ENCODE measurements around the gene PDLIM1. TPM values are rescaled to one million over a fixed set of nuclear protein-coding genes. Genes with fewer than 3 reads are reported as not detected.

The PDLIM1 gene
- polyA plus RNA-seq, 3 donors = 1.9 to 5.2 (median 4.8) TPM

DNA sequence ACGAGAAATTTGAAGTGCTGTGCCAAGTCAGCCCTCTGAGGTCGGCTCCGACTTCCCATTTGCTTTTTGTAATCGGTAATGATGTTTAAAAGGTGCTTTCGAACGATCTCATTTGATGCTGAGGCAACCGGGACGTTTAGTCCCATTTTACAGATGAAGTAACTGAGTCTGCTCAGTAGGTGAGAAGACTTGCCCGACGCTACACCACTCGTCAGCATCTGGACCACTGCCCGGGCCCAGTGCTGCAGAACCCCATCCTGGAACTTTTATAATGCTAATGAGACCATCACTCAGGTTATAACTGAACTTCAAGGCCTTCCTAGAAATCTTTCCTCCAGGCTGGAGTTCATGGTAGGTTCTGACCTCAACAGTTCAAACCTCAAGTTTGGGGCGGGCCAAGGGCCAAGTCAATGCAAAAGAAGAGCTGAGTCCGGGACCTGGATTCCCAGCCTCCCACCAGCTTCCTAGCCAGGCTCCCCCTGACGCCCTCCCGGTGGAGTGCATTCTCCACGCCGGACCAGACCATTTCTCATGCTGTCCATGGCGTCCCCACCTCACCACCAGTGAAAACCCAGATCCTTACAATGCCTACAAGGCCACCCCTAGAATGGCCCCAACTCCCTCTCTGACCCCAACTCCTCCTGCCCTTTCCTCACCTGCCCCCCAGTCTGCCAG, 699 bp upstream of the PDLIM1 start:
- intact Hi-C loops (cut with micrococcal nuclease) = no loop called here
- no peaks in the 10 kb centered on the region for H3K9me3 ChIP-seq (replicated peaks in 1 of 2; ENCODE audit: control insufficient read depth in 1 of 2, insufficient read depth in 1 of 2, low read length in 2 of 2)
- peak in 1 of 3 donors; percentile 12 for DNase-seq
- H3K9ac ChIP-seq (ENCODE audit: insufficient read depth, low read length, poor library complexity, severe bottlenecking) = no peak overlapping the region
- H3K27ac ChIP-seq (ENCODE audit: low read depth in 1 of 2, low read length in 2 of 2) = no peak overlapping the region
- peak overlapping the region; percentile 94 for H3K4me2 ChIP-seq (replicated peaks; ENCODE audit: extremely low read depth, low read length, poor library complexity, severe bottlenecking)
- H3K79me2 ChIP-seq (ENCODE audit: insufficient read depth, low read length) = no peaks in the 10 kb centered on the region
- H4K20me1 ChIP-seq (ENCODE audit: insufficient read depth, low read length) = no peaks in the 10 kb centered on the region
- peaks cover 12 to 63% of the 10 kb centered on the region in 2 donors for H3K27me3 ChIP-seq (ENCODE audit: control insufficient read depth in 2 of 2, insufficient read depth in 2 of 2, low read length in 2 of 2)
- Mint-ChIP-seq H3K27me3 (ENCODE audit: low read depth in 3 of 3) (peaks cover 50 to 59% (median 56%) of the 10 kb centered on the region in 3 donors), H3K4me3 (peak overlapping the region; percentile 64 to 84), H3K27ac (peak overlapping the region in 3 of 7 donors; percentile 28 to 51 (median 37)), H3K9me3 (peaks cover 0 to 11% (median 2%) of the 10 kb centered on the region in 7 donors), H3K4me1 (peaks cover 33% of the 10 kb centered on the region), H3K36me3 (peaks cover 7 to 8% of the 10 kb centered on the region in 2 donors)
- peaks cover 21 to 26% of the 10 kb centered on the region in 2 donors for H3K4me1 ChIP-seq (ENCODE audit: control insufficient read depth in 1 of 2, insufficient read depth in 2 of 2, low read length in 2 of 2)
- peak overlapping the region; percentile 81 for H2AFZ ChIP-seq (ENCODE audit: insufficient read depth, low read depth, low read length, poor library complexity, severe bottlenecking)
- H3K4me3 ChIP-seq (replicated peaks in 1 of 3; ENCODE audit: low read depth in 2 of 3, low read length in 3 of 3) = peak overlapping the region in 2 of 3 experiments; percentile 28 to 75
- no peak for TF ChIP-seq CTCF (IDR thresholded peaks at IDR 0.05)
- 60% methylated on average over 11 of the region's 19 CpGs for WGBS (ENCODE audit: insufficient coverage)
- H3K36me3 ChIP-seq (replicated peaks in 1 of 2; ENCODE audit: control insufficient read depth in 1 of 2, insufficient read depth in 2 of 2, low read length in 2 of 2) = no peaks in the 10 kb centered on the region

DNA sequence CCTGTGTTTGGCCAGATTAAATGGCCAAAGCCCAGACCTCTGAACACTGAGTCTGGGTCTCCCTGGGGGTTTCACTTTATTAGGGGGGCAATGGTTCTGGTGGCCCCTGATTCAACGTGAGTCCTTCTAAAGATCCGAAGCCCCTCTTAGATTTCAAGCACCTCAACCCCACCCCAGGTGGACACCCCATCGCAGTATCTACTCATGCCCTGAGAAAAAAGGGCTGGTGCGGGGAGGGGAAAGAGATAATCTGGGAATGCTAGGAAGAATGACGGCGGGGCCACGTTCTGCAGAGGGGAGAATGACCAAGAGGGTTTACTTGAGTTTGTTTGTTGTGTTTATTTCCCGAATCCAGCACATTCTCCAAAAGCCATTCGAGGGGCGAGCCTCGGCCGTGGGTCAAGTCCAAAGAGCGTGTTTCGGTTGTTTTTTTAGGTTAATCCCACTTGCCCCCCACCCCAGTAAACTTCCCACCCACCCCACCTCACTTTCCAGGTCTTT, 832 bp downstream of the PDLIM1 start:
- H3K79me2 ChIP-seq (ENCODE audit: insufficient read depth, low read length) = no peaks in the 10 kb centered on the region
- H3K4me1 Mint-ChIP-seq = peaks cover 24% of the 10 kb centered on the region
- peak overlapping the region; percentile 54 to 78 (median 75) for H3K4me3 ChIP-seq (replicated peaks in 1 of 3; ENCODE audit: low read depth in 2 of 3, low read length in 3 of 3)

More for the DNA sequence above, 832 bp downstream of the PDLIM1 start:
- Mint-ChIP-seq H3K36me3 (peaks cover 7 to 8% of the 10 kb centered on the region in 2 donors), H3K27ac (peak overlapping the region in 3 of 7 donors; percentile 26 to 42 (median 42)), H3K9me3 (peaks cover 0 to 11% (median 2%) of the 10 kb centered on the region in 7 donors), H3K27me3 (ENCODE audit: low read depth in 3 of 3) (peaks cover 41 to 51% (median 48%) of the 10 kb centered on the region in 3 donors), H3K4me3 (peak overlapping the region; percentile 81 to 94)
- no peak for TF ChIP-seq CTCF (IDR thresholded peaks at IDR 0.05)
- Histone ChIP-seq H3K27me3 (ENCODE audit: control insufficient read depth in 2 of 2, insufficient read depth in 2 of 2, low read length in 2 of 2) (peaks cover 12 to 54% of the 10 kb centered on the region in 2 donors), H4K20me1 (ENCODE audit: insufficient read depth, low read length) (no peaks in the 10 kb centered on the region), H3K27ac (ENCODE audit: low read depth in 1 of 2, low read length in 2 of 2) (no peak overlapping the region), H3K36me3 (replicated peaks in 1 of 2; ENCODE audit: control insufficient read depth in 1 of 2, insufficient read depth in 2 of 2, low read length in 2 of 2) (no peaks in the 10 kb centered on the region), H2AFZ (ENCODE audit: insufficient read depth, low read depth, low read length, poor library complexity, severe bottlenecking) (peak overlapping the region; percentile 81), H3K4me2 (replicated peaks; ENCODE audit: extremely low read depth, low read length, poor library complexity, severe bottlenecking) (peak overlapping the region; percentile 94), H3K4me1 (ENCODE audit: control insufficient read depth in 1 of 2, insufficient read depth in 2 of 2, low read length in 2 of 2) (peaks cover 12 to 17% of the 10 kb centered on the region in 2 donors), H3K9ac (ENCODE audit: insufficient read depth, low read length, poor library complexity, severe bottlenecking) (peak overlapping the region; percentile 49), H3K9me3 (replicated peaks in 1 of 2; ENCODE audit: control insufficient read depth in 1 of 2, insufficient read depth in 1 of 2, low read length in 2 of 2) (no peaks in the 10 kb centered on the region)
- no peak for DNase-seq
- WGBS (ENCODE audit: insufficient coverage) = 61% methylated on average over 7 of the region's 14 CpGs
- intact Hi-C loops (cut with micrococcal nuclease) = no loop called here

Measured in CD14-positive monocyte (primary cell).